Endodermal cell (in vitro differentiated cells): Measurements from ENCODE around the gene ACTBL2. TPM values are rescaled to one million over a fixed set of nuclear protein-coding genes. Genes with fewer than 3 reads are reported as not detected.

Source experiments
- DNase-seq: peaks from one replicate; pipeline ENCODE4 v3.0.0-alpha.2; 2017
- H3K27ac ChIP-seq: 2 replicates; pipeline ENCODE4 v1.5.1; 2013; ENCODE audit warnings: mild to moderate bottlenecking, low read depth, low read length, moderate library complexity
- H3K27me3 ChIP-seq: 2 replicates; pipeline ENCODE4 v1.6.1; 2013; ENCODE audit warnings: mild to moderate bottlenecking, low read length, moderate library complexity; ENCODE audit not compliant: insufficient read depth, control insufficient read depth, poor library complexity, severe bottlenecking
- H3K36me3 ChIP-seq: 2 replicates; pipeline ENCODE4 v1.7.0; 2013; ENCODE audit warnings: mild to moderate bottlenecking, low read length, moderate library complexity; ENCODE audit not compliant: control insufficient read depth, insufficient read depth
- H3K4me1 ChIP-seq: one replicate; pipeline ENCODE4 v1.7.0; 2013; ENCODE audit warnings: low read length; ENCODE audit not compliant: control insufficient read depth, insufficient read depth
- H3K4me3 ChIP-seq: 2 replicates; pipeline ENCODE4 v1.5.1; 2013; ENCODE audit warnings: mild to moderate bottlenecking, low read length, moderate library complexity
- H3K9ac ChIP-seq: 2 replicates; pipeline ENCODE4 v1.6.1; 2013; ENCODE audit warnings: mild to moderate bottlenecking, low read length, moderate library complexity; ENCODE audit not compliant: poor library complexity, severe bottlenecking; ENCODE audit errors: extremely low read depth
- H3K9me3 ChIP-seq: 2 replicates; pipeline ENCODE4 v1.6.1; 2013; ENCODE audit warnings: mild to moderate bottlenecking, low read length, moderate library complexity; ENCODE audit not compliant: control insufficient read depth
- H3K27ac Mint-ChIP-seq: 2 replicates; pipeline ENCODE4 v1.8.0; 2020; ENCODE audit warnings: mixed read lengths
- H3K27me3 Mint-ChIP-seq: 2 replicates; pipeline ENCODE4 v1.8.0; 2021; ENCODE audit warnings: mild to moderate bottlenecking, mixed read lengths; ENCODE audit not compliant: insufficient read depth
- H3K36me3 Mint-ChIP-seq: 2 replicates; pipeline ENCODE4 v1.8.0; 2020; ENCODE audit warnings: low read depth, mixed read lengths
- H3K4me1 Mint-ChIP-seq: 2 replicates; pipeline ENCODE4 v1.8.0; 2020; ENCODE audit warnings: mixed read lengths
- H3K4me3 Mint-ChIP-seq: 2 replicates; pipeline ENCODE4 v1.8.0; 2020; ENCODE audit warnings: mild to moderate bottlenecking, moderate library complexity, mixed read lengths
- H3K9me3 Mint-ChIP-seq: 2 replicates; pipeline ENCODE4 v1.8.0; 2020; ENCODE audit warnings: mild to moderate bottlenecking, mixed read lengths
- CTCF ChIP-seq: fragments of 200-600 bp; sonication (generic); conservative IDR thresholded peaks from 2 replicates; pipeline ENCODE4 v1.5.0; 2021; ENCODE audit warnings: antibody characterized with exemption, mild to moderate bottlenecking
- WGBS, 2 experiments: methylation state at CpG; one replicate each; pipeline versions ENCODE4 v1.1.5 to v1.1.7; 2013; ENCODE audit warnings: missing lambda C conversion rate in 2 of 2, mixed read lengths in 1 of 2; ENCODE audit not compliant: insufficient coverage in 1 of 2, insufficient read length in 1 of 2; 5-methylcytosine and 5-hydroxymethylcytosine counted together
- total RNA-seq, 2 donors: library from RNA; stranded (reverse); fragmentation: NEBNext Ultra II Directional in 1 of 2; extraction: Animal tissue kit (Norgen Biotek cat#: 25700) in 1 of 2; gene quantifications; 2 replicates in 1 of 2; 3 replicates in 1 of 2; pipeline ENCODE4 v1.2.1, GENCODE V29; 2021

Gene ACTBL2
- total RNA-seq, 2 donors from 2014 or later = not detected

- no peak for TF ChIP-seq CTCF
These were observed 34.6 kb upstream of the ACTBL2 start for GRCh38 chr5:57517250-57517649.

GRCh38 chr5:57513785-57514184 is 31.2 kb upstream of the ACTBL2 start:
- no peak overlapping the region for H3K27ac ChIP-seq
- WGBS, 2 experiments = 100% methylated on average over 2 of the region's 2 CpGs; no CpG with 5 or more reads in 1 of the 2 experiments
- peaks cover 14% of the 10 kb centered on the region for H3K9me3 ChIP-seq
- no peak overlapping the region for H3K9ac ChIP-seq
- Mint-ChIP-seq H3K27ac (no peak overlapping the region), H3K27me3 (peaks cover 23% of the 10 kb centered on the region), H3K9me3 (peaks cover 24% of the 10 kb centered on the region), H3K4me1 (peaks cover 13% of the 10 kb centered on the region), H3K4me3 (no peak overlapping the region), H3K36me3 (peaks cover 5% of the 10 kb centered on the region)
- no peaks in the 10 kb centered on the region for H3K4me1 ChIP-seq
- DNase-seq = no peak
- no peak overlapping the region for H3K4me3 ChIP-seq
- H3K27me3 ChIP-seq = peaks cover 17% of the 10 kb centered on the region
- TF ChIP-seq CTCF = no peak
- H3K36me3 ChIP-seq = no peaks in the 10 kb centered on the region

More at GRCh38 chr5:57517250-57517649, 34.6 kb upstream of the ACTBL2 start:
- DNase-seq = no peak
- Histone ChIP-seq H3K27ac (no peak overlapping the region), H3K27me3 (no peaks in the 10 kb centered on the region), H3K4me3 (no peak overlapping the region), H3K4me1 (no peaks in the 10 kb centered on the region), H3K9ac (no peak overlapping the region), H3K9me3 (peaks cover 37% of the 10 kb centered on the region), H3K36me3 (no peaks in the 10 kb centered on the region)
- 88% methylated on average over 1 of the region's 1 CpG; no CpG with 5 or more reads in 1 of the 2 experiments for WGBS, 2 experiments
- Mint-ChIP-seq H3K4me1 (peaks cover 13% of the 10 kb centered on the region), H3K4me3 (no peak overlapping the region), H3K27me3 (peaks cover 5% of the 10 kb centered on the region), H3K36me3 (peaks cover 7% of the 10 kb centered on the region), H3K9me3 (peaks cover 54% of the 10 kb centered on the region), H3K27ac (no peak overlapping the region)

GRCh38 chr5:57511321-57511720 is 28.7 kb upstream of the ACTBL2 start:
- Histone ChIP-seq H3K9ac (no peak overlapping the region), H3K27ac (no peak overlapping the region), H3K4me3 (no peak overlapping the region), H3K27me3 (peaks cover 21% of the 10 kb centered on the region), H3K9me3 (no peaks in the 10 kb centered on the region), H3K4me1 (no peaks in the 10 kb centered on the region), H3K36me3 (no peaks in the 10 kb centered on the region)
- Mint-ChIP-seq H3K4me1 (peaks cover 13% of the 10 kb centered on the region), H3K27me3 (peaks cover 28% of the 10 kb centered on the region), H3K27ac (no peak overlapping the region), H3K4me3 (no peak overlapping the region), H3K36me3 (no peaks in the 10 kb centered on the region), H3K9me3 (peaks cover under 1% of the 10 kb centered on the region)
- WGBS, 2 experiments = 100% methylated on average over 1 of the region's 1 CpG; no CpG with 5 or more reads in 1 of the 2 experiments
- no peak for DNase-seq
- no peak for TF ChIP-seq CTCF
